GM12878 (cell line): ENCODE results near the gene AGTPBP1. TPM values are rescaled to one million over a fixed set of nuclear protein-coding genes. Genes with fewer than 3 reads are reported as not detected.

Source experiments
- ATAC-seq: fragments of 200-7000 bp; cut with Tn5 transposase; 3 replicates; pipeline ENCODE4 v1.9.1; 2020; ENCODE audit warnings: mild to moderate bottlenecking, moderate library complexity
- BruUV-seq: library from RNA; stranded (reverse); fragments of 400-500 nt; replicated peaks from 2 replicates; lab custom pipeline; 2021; lab: Mats Ljungman, UMichigan
- CTCF ChIA-PET: fragments of 300-600 bp; sonication (Branson Sonifier 250); formaldehyde crosslinking; extraction: SDS; loops from one replicate; lab custom pipeline; 2021; ENCODE audit warnings: inconsistent platforms; lab: Yijun Ruan, JAX
- POLR2A ChIA-PET: fragments of 350-600 bp; formaldehyde crosslinking; extraction: SDS; loops from one replicate; lab custom pipeline; 2021; ENCODE audit warnings: inconsistent platforms; lab: Charles Lee
- RAD21 ChIA-PET: fragments of 300-600 bp; sonication (Branson Sonifier 250); formaldehyde crosslinking; loops from one replicate; lab custom pipeline; 2023; ENCODE audit warnings: antibody characterized with exemption; ENCODE audit not compliant: unreplicated experiment; lab: Charles Lee
- SMC1A ChIA-PET: fragments of 300-600 bp; sonication (Branson Sonifier 250); formaldehyde crosslinking; loops from one replicate; lab custom pipeline; 2023; ENCODE audit not compliant: unreplicated experiment, uncharacterized antibody; lab: Charles Lee
- DNase-seq: peaks from one replicate; pipeline ENCODE4 v3.0.0-alpha.2; 2011; ENCODE audit warnings: low read depth, low spot score
- FAIRE-seq: peaks from 3 replicates; lab custom pipeline; 2011; peaks lifted over from hg19 to GRCh38; lab: Jason Lieb, UNC
- H2AFZ ChIP-seq: 2 replicates; pipeline ENCODE4 v1.6.0; 2011; ENCODE audit warnings: low read depth, low read length, control low read depth; ENCODE audit not compliant: control insufficient read depth
- H3K27ac ChIP-seq: 2 replicates; pipeline ENCODE4 v1.5.1; 2011; ENCODE audit warnings: control low read depth; ENCODE audit not compliant: control insufficient read depth, insufficient read depth
- H3K27me3 ChIP-seq, 2 experiments: replicated peaks in 1 of 2; 2 replicates each; pipeline versions ENCODE4 v1.6.0 to v1.6.1; 2011; ENCODE audit warnings: low read length in 1 of 2; ENCODE audit not compliant: control insufficient read depth in 2 of 2, insufficient read depth in 2 of 2
- H3K36me3 ChIP-seq, 2 experiments: 2 replicates each; pipeline ENCODE4 v1.5.1; 2011; ENCODE audit warnings: low read length in 1 of 2; ENCODE audit not compliant: control insufficient read depth in 2 of 2, insufficient read depth in 2 of 2
- H3K4me1 ChIP-seq: 2 replicates; pipeline ENCODE4 v1.6.1; 2011; ENCODE audit warnings: mild to moderate bottlenecking, low read length, moderate library complexity, mixed read lengths; ENCODE audit not compliant: control insufficient read depth, insufficient read depth
- H3K4me2 ChIP-seq: 2 replicates; pipeline ENCODE4 v1.6.0; 2011; ENCODE audit warnings: control low read depth; ENCODE audit not compliant: control insufficient read depth, insufficient read depth
- H3K4me3 ChIP-seq: fragments of 200-600 bp; sonication (generic); 2 replicates; pipeline ENCODE4 v1.5.1; 2016
- H3K79me2 ChIP-seq: 2 replicates; pipeline ENCODE4 v1.6.0; 2011; ENCODE audit warnings: low read length; ENCODE audit not compliant: control insufficient read depth, insufficient read depth
- H3K9ac ChIP-seq: 2 replicates; pipeline ENCODE4 v1.8.0; 2011; ENCODE audit warnings: low read length, control low read depth, mixed read lengths; ENCODE audit not compliant: control insufficient read depth, insufficient read depth
- H3K9me3 ChIP-seq: replicated peaks from 3 replicates; pipeline ENCODE4 v1.5.1; 2011; ENCODE audit warnings: mild to moderate bottlenecking, low read length; ENCODE audit not compliant: control insufficient read depth, insufficient read depth
- H4K20me1 ChIP-seq: 2 replicates; pipeline ENCODE4 v1.6.0; 2011; ENCODE audit not compliant: control insufficient read depth, insufficient read depth
- BCL3 ChIP-seq: IDR thresholded peaks from 2 replicates; pipeline ENCODE4 v1.6.1; 2011; ENCODE audit warnings: borderline replicate concordance, low read depth, mild to moderate bottlenecking, moderate library complexity, low read length; ENCODE audit not compliant: insufficient read depth, poor library complexity, severe bottlenecking
- MAX ChIP-seq: IDR thresholded peaks from 2 replicates; pipeline ENCODE4 v1.6.1; 2012; ENCODE audit warnings: low read depth, low read length, improper control_type of control experiment
- MXI1 ChIP-seq: fragments of 150-350 bp; IDR thresholded peaks from 2 replicates; pipeline ENCODE4 v1.6.1; 2011; ENCODE audit warnings: low read depth, mild to moderate bottlenecking, inconsistent platforms, low read length, improper control_type of control experiment
- PRDM15 ChIP-seq: fragments of 450-650 bp; formaldehyde crosslinking; IDR thresholded peaks from 2 replicates; pipeline ENCODE4 v1.4.0; 2020; ENCODE audit warnings: mild to moderate bottlenecking, moderate library complexity
- RB1 ChIP-seq: fragments of 450-650 bp; formaldehyde crosslinking; IDR thresholded peaks from 2 replicates; pipeline ENCODE4 v1.6.1; 2017; ENCODE audit warnings: mild to moderate bottlenecking, borderline replicate concordance
- SMC3 ChIP-seq: IDR thresholded peaks from 2 replicates; pipeline ENCODE4 v1.6.1; 2011; ENCODE audit warnings: low read length, improper control_type of control experiment, borderline replicate concordance
- SPI1 ChIP-seq: IDR thresholded peaks from 2 replicates; pipeline ENCODE4 v1.6.1; 2011; ENCODE audit warnings: low read depth, mild to moderate bottlenecking, low read length, moderate library complexity, borderline replicate concordance; ENCODE audit not compliant: insufficient read depth
- USF1 ChIP-seq: IDR thresholded peaks from 2 replicates; pipeline ENCODE4 v1.6.1; 2011; ENCODE audit warnings: borderline replicate concordance, low read depth, mild to moderate bottlenecking, moderate library complexity, mixed read lengths, low read length; ENCODE audit not compliant: insufficient read depth; ENCODE audit errors: extremely low read length
- YBX1 ChIP-seq: fragments of 450-650 bp; IDR thresholded peaks from 2 replicates; pipeline ENCODE4 v1.6.1; 2016; ENCODE audit warnings: antibody characterized with exemption
- ZBTB33 ChIP-seq: fragments of 450-650 bp; IDR thresholded peaks from 2 replicates; pipeline ENCODE4 v1.6.1; 2017; ENCODE audit warnings: mild to moderate bottlenecking
- ZNF207 ChIP-seq: fragments of 450-650 bp; IDR thresholded peaks from 2 replicates; pipeline ENCODE4 v1.6.1; 2014; ENCODE audit warnings: antibody characterized with exemption, mild to moderate bottlenecking, borderline replicate concordance
- ZNF274 ChIP-seq: IDR thresholded peaks from one replicate; pipeline ENCODE4 v1.8.0; 2011; ENCODE audit not compliant: insufficient read length, insufficient read depth
- WGBS: methylation state at CpG from one replicate; pipeline ENCODE4 v1.1.6; 2016; ENCODE audit warnings: low lambda C conversion rate; ENCODE audit not compliant: insufficient replicate concordance, insufficient coverage; ENCODE audit errors: missing lambda C conversion rate; 5-methylcytosine and 5-hydroxymethylcytosine counted together
- in situ Hi-C: fragments of 300-500 bp; cut with MboI; formaldehyde crosslinking; loops from 9 replicates; pipeline ENCODE4 v1.14.3; 2018; ENCODE audit warnings: mixed read lengths
- intact Hi-C: fragments of 100-400 bp; cut with micrococcal nuclease; formaldehyde crosslinking; loops from one replicate; pipeline ENCODE4 v1.14.2; 2022; ENCODE audit not compliant: unreplicated experiment
- polyA plus RNA-seq, 11 experiments: library from polyadenylated mRNA; depleted of rRNA in 4 of 11; unstranded in 6 of 11; stranded (reverse) in 5 of 11; fragments of >200 nt; fragmentation: Nextera tagmentation in 4 of 11; fragmentation: Illumina TruSeq in 1 of 11; extraction: Ambion mirVana in 4 of 11; extraction: Trizol in 1 of 11; gene quantifications; 1 replicate in 1 of 11; 2 replicates in 10 of 11; pipeline versions ENCODE4 v1.2.1 to v1.2.3, GENCODE V29; 2011 to 2016; ENCODE audit warnings: inconsistent platforms in 2 of 11, missing spikeins in 2 of 11, low read depth in 1 of 11
- total RNA-seq, 4 experiments: library from RNA; depleted of rRNA in 3 of 4; stranded (reverse); fragments of >200 nt in 3 of 4; fragmentation: Illumina TruSeq in 1 of 4; extraction: Trizol in 1 of 4; gene quantifications; 2 replicates each; pipeline versions ENCODE4 v1.2.1 to v1.2.3, GENCODE V29; 2013 to 2021
- TF ChIP-seq, protein P1 (sequence below): fragments of 450-650 bp; conservative IDR thresholded peaks from 2 replicates; pipeline ENCODE4 v1.6.1; 2017; ENCODE audit warnings: mild to moderate bottlenecking, moderate library complexity

Gene AGTPBP1
- total and polyA plus RNA-seq, 10 of the 15 experiments (the other 5 are each of a cell fraction or from before 2014, with no cell fraction given), result 6.1 to 35.2 (median 20.0) TPM

GRCh38 chr9:85745203-85745602 is 3.4 kb upstream of the AGTPBP1 start:
- FAIRE-seq (no peak), ATAC-seq (no peak), DNase-seq (no peak)
- H2AFZ ChIP-seq, result no peak overlapping the region
- no peaks in the 10 kb centered on the region for H3K36me3 ChIP-seq
- peaks cover 12% of the 10 kb centered on the region for H3K79me2 ChIP-seq
- no peak overlapping the region for H3K4me3 ChIP-seq
- no peak overlapping the region for H3K4me2 ChIP-seq
- POLR2A ChIA-PET, result interaction anchor here (0.5 kb wide), 1 partner anchor 16 kb away, joined by 3 read pairs; no protein-coding TSS in a partner anchor
- WGBS, result 48% methylated on average over 2 of the region's 2 CpGs
- in situ Hi-C loops (no loop called here), intact Hi-C loops (no loop called here)
- H3K27ac ChIP-seq, result no peak overlapping the region
- RAD21 ChIA-PET, result interaction anchor here (0.6 kb wide), 1 partner anchor 23 kb away, joined by 3 read pairs; no protein-coding TSS in a partner anchor
- no peaks in the 10 kb centered on the region for H4K20me1 ChIP-seq
- H3K27me3 ChIP-seq, result no peaks in the 10 kb centered on the region
- H3K9me3 ChIP-seq, result no peaks in the 10 kb centered on the region
- H3K9ac ChIP-seq, result no peak overlapping the region
- BruUV-seq, result no TSS peak
- H3K4me1 ChIP-seq, result no peaks in the 10 kb centered on the region
- CTCF ChIA-PET, result interaction anchor here (0.9 to 1.1 kb wide), 2 partner anchors 45 to 47 kb away, joined by 3 read pairs; no protein-coding TSS in a partner anchor
- SMC1A ChIA-PET, result no interaction called here
- no peak for TF ChIP-seq MAX
- TF ChIP-seq PRDM15 (CRISPR knock-in tag), result no peak
- no peak for TF ChIP-seq ZNF274
- TF ChIP-seq SPI1, result no peak
- TF ChIP-seq RB1, result no peak
- no peak for TF ChIP-seq BCL3
- TF ChIP-seq ZBTB33, result no peak
- TF ChIP-seq YBX1, result no peak
- no peak for TF ChIP-seq MXI1
- no peak for TF ChIP-seq ZNF207
- TF ChIP-seq USF1, result no peak
- no peak for TF ChIP-seq SMC3
- TF ChIP-seq, protein P1, sequence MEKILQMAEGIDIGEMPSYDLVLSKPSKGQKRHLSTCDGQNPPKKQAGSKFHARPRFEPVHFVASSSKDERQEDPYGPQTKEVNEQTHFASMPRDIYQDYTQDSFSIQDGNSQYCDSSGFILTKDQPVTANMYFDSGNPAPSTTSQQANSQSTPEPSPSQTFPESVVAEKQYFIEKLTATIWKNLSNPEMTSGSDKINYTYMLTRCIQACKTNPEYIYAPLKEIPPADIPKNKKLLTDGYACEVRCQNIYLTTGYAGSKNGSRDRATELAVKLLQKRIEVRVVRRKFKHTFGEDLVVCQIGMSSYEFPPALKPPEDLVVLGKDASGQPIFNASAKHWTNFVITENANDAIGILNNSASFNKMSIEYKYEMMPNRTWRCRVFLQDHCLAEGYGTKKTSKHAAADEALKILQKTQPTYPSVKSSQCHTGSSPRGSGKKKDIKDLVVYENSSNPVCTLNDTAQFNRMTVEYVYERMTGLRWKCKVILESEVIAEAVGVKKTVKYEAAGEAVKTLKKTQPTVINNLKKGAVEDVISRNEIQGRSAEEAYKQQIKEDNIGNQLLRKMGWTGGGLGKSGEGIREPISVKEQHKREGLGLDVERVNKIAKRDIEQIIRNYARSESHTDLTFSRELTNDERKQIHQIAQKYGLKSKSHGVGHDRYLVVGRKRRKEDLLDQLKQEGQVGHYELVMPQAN, result no peak
